GM12872 (cell line): ENCODE measurements around the gene RSRP1.

Source experiments
- TF ChIP-seq, protein P1 (sequence below): IDR thresholded peaks from 3 replicates; pipeline ENCODE4 v1.5.1; 2011; ENCODE audit warnings: low read depth, mild to moderate bottlenecking, low read length, moderate library complexity; ENCODE audit not compliant: insufficient read depth

Gene RSRP1

DNA sequence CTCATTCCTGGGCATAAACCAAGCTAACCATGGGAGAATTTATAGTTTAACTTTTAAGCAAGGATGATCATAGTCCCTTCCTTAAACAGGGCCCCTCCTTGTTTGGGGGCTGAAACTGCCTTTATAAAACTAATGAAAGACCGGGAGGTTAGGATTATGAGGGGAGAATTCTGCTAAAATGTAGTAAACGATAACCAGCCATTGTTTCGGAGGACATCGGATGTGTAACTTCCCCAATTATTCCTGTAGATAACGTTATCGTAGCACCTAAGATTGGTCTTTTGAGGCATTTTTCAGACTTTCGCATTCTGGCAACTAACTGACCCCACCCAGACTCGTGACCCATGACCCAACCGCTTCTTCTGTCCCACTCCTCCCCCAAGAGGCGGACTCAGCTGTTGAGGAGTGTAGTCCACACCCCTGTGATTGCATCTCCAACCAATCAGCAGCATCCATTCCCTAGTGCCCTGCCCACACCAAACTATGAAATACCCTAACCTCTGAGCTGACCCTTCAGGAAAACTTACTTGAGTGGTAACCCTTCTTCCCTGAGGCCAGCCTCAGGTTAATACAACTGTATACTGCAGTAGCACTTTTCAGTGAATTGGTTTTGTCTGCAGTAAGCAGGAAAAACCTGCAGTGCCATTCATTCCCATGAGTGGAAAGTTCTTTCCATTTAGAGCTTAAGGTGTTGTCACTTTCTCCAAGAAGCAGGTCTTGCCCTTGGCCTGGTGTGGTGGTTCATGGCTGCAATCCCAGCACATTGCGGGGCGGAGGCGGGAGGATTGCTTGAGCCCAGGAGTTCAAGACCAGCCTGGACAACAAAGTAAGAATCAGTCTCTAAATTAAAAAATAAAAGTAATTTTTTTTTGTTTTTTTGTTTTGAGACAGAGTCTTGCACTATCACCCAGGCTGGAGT is 14.1 kb downstream of the RSRP1 start:
- TF ChIP-seq, protein P1, sequence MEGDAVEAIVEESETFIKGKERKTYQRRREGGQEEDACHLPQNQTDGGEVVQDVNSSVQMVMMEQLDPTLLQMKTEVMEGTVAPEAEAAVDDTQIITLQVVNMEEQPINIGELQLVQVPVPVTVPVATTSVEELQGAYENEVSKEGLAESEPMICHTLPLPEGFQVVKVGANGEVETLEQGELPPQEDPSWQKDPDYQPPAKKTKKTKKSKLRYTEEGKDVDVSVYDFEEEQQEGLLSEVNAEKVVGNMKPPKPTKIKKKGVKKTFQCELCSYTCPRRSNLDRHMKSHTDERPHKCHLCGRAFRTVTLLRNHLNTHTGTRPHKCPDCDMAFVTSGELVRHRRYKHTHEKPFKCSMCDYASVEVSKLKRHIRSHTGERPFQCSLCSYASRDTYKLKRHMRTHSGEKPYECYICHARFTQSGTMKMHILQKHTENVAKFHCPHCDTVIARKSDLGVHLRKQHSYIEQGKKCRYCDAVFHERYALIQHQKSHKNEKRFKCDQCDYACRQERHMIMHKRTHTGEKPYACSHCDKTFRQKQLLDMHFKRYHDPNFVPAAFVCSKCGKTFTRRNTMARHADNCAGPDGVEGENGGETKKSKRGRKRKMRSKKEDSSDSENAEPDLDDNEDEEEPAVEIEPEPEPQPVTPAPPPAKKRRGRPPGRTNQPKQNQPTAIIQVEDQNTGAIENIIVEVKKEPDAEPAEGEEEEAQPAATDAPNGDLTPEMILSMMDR, result no peak

DNA sequence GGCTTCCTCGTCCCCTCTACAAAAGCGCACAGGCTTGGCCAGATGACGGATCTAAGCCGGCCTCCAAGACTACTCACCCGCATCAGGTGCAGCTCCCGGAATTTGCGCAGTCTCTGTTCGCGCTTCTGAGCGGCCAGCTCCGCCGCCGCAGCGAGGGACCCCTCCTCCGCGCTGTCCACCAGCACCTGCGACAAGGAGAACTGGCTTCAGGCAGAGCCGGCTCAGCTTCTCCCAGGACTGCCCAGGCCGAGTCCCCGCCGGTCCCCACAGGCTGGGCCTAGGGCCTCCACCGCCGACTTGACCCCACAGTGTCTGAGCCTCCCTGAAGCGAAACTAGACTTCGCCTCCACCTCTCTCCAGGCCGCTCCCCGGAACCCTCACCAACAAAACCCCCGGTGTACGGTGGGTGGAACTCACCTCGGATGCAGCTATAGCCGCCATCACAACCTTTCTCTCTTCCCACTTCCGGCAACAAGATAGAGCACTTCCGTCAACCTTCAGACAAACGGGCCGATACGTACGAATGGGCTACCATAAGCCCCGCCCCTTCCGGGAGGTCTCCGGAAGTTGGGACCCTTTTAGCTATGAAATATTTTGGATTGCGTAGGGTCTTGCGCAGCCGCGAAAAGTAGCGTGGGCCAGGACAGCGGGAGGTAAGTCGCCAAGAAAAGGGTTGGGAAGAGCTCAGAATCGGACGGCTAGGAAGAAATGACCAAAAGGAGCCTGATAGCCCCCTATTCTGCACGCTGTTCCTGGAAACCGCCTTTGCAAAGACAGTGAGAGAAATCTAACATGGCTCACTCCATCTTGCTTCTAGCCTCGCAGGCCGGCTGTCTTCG is 15.0 kb downstream of the RSRP1 start, which contains the start of gene SYF2:
Gene SYF2 (minus strand): TSS at position 476 of the 839 bp plus-strand sequence. CDS start 35 bp downstream, at position 441.
- TF ChIP-seq, protein P1, result no peak

DNA sequence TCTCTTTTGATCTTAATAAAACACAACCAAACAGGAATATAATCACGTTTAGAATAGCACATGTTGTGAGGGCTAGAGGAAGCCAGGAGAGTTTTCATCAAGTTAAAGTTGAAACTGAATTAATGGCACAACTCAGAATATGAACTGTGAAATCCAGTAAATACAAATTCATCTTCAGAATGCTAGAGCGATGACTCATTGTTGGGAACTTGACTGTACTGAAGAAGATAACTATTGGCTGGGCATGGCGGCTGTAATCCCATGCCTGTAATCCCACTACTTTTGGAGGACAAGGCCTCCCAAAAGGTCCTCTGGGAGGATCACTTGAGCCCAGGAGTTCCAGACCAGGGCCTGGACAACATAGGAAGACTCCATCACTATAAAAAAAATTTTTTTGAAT is 23.8 kb downstream of the RSRP1 start:
- TF ChIP-seq, protein P1, result no peak

DNA sequence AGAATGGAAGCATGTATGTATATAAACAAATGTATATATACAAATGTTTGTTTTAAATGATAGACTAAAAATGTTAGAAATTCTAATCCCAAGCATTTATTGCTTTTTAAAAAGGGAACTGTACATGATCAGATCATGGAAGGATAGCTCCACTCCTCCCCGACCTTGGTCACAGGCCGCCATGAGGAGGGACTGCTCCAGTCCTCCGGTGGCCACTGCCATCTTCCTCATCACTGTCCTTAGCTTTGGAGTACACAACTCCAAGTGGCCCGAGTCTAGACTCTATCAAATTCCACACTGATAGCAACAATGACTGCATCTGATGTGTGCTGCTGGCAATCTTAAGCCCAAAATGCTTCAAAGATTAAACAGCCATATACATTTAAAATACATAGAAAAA is 24.6 kb downstream of the RSRP1 start:
- TF ChIP-seq, protein P1, result no peak

DNA sequence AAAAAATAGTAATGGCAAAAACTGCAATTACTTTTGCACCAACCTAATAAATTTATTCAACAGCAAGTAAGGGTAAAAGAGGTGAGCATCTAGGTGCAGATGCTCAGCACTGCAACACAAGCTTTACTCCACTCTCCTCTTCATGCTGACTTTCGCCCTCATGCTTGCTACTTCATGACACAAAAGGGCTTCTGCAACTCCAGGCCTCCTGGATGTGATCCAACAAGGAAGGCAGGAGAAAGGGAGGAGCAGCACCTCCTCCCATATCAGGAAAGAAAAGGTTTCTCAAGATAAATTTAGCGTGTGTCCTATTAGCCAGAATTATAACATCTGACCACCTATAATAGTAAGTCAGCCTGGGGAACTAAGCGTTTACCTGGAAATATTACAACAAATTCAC is 26.6 kb downstream of the RSRP1 start:
- TF ChIP-seq, protein P1, result no peak

DNA sequence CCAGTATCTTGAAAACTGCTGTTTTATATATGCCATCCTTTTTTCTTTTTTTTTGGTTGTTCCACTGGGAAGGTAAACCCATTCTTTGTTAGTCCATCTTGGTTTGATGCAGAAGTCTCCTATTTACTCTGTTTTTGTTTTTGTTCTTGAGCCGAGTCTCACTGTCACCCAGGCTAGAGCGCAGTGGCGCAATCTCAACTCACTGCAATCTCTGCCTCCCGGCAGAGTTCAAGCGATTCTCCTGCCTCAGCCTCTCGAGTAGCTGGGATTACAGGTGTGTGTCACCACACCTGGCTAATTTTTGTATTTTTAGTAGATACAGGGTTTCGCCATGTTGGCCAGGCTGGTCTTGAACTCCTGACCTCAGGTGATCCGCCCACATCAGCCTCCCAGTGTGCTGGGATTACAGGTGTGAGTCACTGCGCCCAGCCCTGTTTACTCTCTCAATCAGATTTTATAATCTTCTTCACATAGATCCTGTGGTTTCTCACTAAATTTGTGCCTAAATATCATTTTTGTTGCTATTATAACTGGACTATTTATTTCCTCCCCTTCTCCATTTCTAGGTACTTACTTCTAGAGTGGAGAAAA is 27.5 kb downstream of the RSRP1 start:
- TF ChIP-seq, protein P1, result no peak
